Right lobe of liver (tissue), 4 donors: ENCODE data around the gene MRPL52.

ENCODE experiments used
- CTCF ChIP-seq, 4 donors: fragments of 200-600 bp in 3 of 4; fragments of 450-650 bp in 1 of 4; IDR thresholded peaks; one replicate each; pipeline versions ENCODE4 v1.5.1 to v1.8.0; 2016 to 2022; ENCODE audit warnings: antibody characterized with exemption in 4 of 4, mild to moderate bottlenecking in 2 of 4
- POLR2A ChIP-seq: fragments of 450-650 bp; IDR thresholded peaks from one replicate; pipeline ENCODE4 v1.6.1; 2017; ENCODE audit warnings: antibody characterized with exemption, mild to moderate bottlenecking
- donor health status: DM: no; HTN: no; CAD: no.
- donor health status: DM: no; HTN: no; CAD: no.
- donor health status: DM: no; HTN: yes; CAD: no.

GRCh38 chr14:22792158-22792557, 37.5 kb upstream of the MRPL52 start:
- no peak for TF ChIP-seq CTCF (IDR thresholded peaks at IDR 0.05)
- no peak for TF ChIP-seq POLR2A
